ENCODE measurements around the gene GINS2.

GINS2 gene

GRCh38 chr16:85637808-85638647 lies 50.7 kb downstream of the GINS2 start:
- no peak for DNase-seq

GRCh38 chr16:85637061-85637807 lies 51.5 kb downstream of the GINS2 start:
- DNase-seq, result no peak

- no peak for DNase-seq
Observed at GRCh38 chr16:85636234-85636812, 52.4 kb downstream of the GINS2 start.

- no peak for DNase-seq
Observed at GRCh38 chr16:85635545-85636140, 53.1 kb downstream of the GINS2 start.

GRCh38 chr16:85634747-85635544 lies 53.8 kb downstream of the GINS2 start:
- no peak for DNase-seq

- DNase-seq, result no peak
Observed at GRCh38 chr16:85633888-85634287, 54.9 kb downstream of the GINS2 start.

GRCh38 chr16:85633438-85633743 lies 55.4 kb downstream of the GINS2 start:
- DNase-seq, result no peak

GRCh38 chr16:85632709-85633437 lies 55.9 kb downstream of the GINS2 start:
- no peak for DNase-seq

- DNase-seq, result no peak
Observed at GRCh38 chr16:85631802-85632393, 56.9 kb downstream of the GINS2 start.

GRCh38 chr16:85631230-85631629 lies 57.5 kb downstream of the GINS2 start:
- DNase-seq, result no peak

GRCh38 chr16:85629853-85630252 lies 58.9 kb downstream of the GINS2 start:
- DNase-seq, result no peak

GRCh38 chr16:85629326-85629725 lies 59.4 kb downstream of the GINS2 start:
- no peak for DNase-seq

- DNase-seq, result no peak
Observed at GRCh38 chr16:85628645-85629044, 60.1 kb downstream of the GINS2 start.

GRCh38 chr16:85628265-85628556 lies 60.5 kb downstream of the GINS2 start:
- DNase-seq, result no peak

GRCh38 chr16:85627526-85628264 lies 61.1 kb downstream of the GINS2 start:
- DNase-seq, result no peak

- no peak for DNase-seq
Observed at GRCh38 chr16:85627089-85627488, 61.7 kb downstream of the GINS2 start.

Measured in CD4-positive, alpha-beta T cell treated with Interleukin-10 for 1 hour (primary cell).